ENCODE measurements around the gene SCGN. TPM values are rescaled to one million over a fixed set of nuclear protein-coding genes. Genes with fewer than 3 reads are reported as not detected.

Gene SCGN
- total RNA-seq, 1 experiment from 2014 or later = not detected

DNA sequence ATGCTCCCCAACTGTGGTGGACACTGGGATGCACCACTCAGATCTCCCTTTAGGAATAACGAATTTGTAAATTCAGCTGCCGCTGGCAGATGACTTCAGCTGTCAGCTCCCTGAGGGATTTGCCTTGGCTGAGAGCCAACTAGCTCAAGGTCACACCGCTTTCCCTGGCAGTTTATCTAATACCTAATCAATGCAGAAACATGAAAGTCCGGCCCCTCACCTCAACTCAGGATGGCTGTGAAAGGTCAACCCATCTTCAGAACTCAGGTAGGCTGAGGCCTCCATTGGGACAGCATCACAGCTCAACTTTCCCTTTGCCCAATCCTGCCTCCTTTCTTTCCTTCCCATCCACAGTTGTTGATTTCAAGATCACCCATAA, 22.8 kb upstream of the SCGN start:
- no peak overlapping the region for H3K27ac ChIP-seq (ENCODE audit: low read length)
- H3K79me2 ChIP-seq (ENCODE audit: low read length) = no peaks in the 10 kb centered on the region
- no peak for DNase-seq
- H2AFZ ChIP-seq (ENCODE audit: low read length) = no peak overlapping the region
- no peaks in the 10 kb centered on the region for H3K9me3 ChIP-seq (ENCODE audit: low read length)
- H3K27me3 ChIP-seq (ENCODE audit: low read length) = no peaks in the 10 kb centered on the region
- H4K20me1 ChIP-seq (ENCODE audit: insufficient read depth, low read depth, low read length) = no peaks in the 10 kb centered on the region
- H3K4me2 ChIP-seq (ENCODE audit: low read depth, low read length, poor library complexity, severe bottlenecking) = no peak overlapping the region
- H3K36me3 ChIP-seq (ENCODE audit: insufficient read depth, low read length) = no peaks in the 10 kb centered on the region
- no peaks in the 10 kb centered on the region for H3K9me2 ChIP-seq (replicated peaks; ENCODE audit: insufficient read depth, low read length)
- no peaks in the 10 kb centered on the region for H3K4me1 ChIP-seq (ENCODE audit: low read length)
- H3K4me3 ChIP-seq (ENCODE audit: low read length) = no peak overlapping the region
- no peak overlapping the region for H3K9ac ChIP-seq (ENCODE audit: low read length)

DNA sequence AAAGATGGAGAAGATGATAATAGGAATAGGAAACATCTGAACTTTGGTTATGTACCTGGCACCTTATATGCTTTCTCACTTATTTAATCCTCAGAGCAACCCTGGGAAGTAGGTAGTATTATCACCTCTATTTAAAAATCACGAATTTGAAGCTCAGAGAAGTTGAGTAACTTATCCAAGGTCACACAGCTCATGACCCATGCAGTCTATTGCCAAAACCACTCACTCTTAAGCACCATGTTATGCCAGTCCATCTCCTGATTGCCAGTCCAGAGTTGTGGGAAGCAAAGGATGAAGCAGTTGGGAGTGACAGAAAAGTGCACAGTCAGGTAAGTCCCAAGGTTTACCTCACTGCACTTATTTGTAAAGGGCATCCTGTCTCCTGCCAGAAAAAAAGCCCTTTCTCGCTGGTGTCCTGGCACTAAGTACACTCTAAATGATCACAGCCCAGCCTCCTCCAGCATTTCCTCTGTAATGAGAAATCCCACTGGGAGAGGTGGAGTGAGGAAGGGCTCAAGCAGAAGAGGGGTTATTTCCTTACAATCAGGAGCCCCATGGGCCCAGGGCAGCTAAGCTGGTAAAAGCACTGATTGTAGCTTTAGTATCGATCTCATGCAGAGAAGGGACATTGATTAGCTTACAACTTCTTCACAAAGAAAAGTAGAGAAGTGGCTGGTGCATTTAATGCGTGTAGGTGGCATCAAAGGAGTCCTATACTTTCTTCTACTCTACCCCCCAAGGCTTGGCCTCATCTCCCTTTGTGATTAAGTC, 21.3 kb upstream of the SCGN start:
- Histone ChIP-seq H3K9me2 (replicated peaks; ENCODE audit: insufficient read depth, low read length) (no peaks in the 10 kb centered on the region), H3K79me2 (ENCODE audit: low read length) (no peaks in the 10 kb centered on the region), H2AFZ (ENCODE audit: low read length) (no peak overlapping the region), H3K9me3 (ENCODE audit: low read length) (no peaks in the 10 kb centered on the region), H3K27ac (ENCODE audit: low read length) (no peak overlapping the region), H3K36me3 (ENCODE audit: insufficient read depth, low read length) (no peaks in the 10 kb centered on the region), H3K27me3 (ENCODE audit: low read length) (no peaks in the 10 kb centered on the region), H4K20me1 (ENCODE audit: insufficient read depth, low read depth, low read length) (no peaks in the 10 kb centered on the region), H3K4me1 (ENCODE audit: low read length) (no peaks in the 10 kb centered on the region), H3K9ac (ENCODE audit: low read length) (no peak overlapping the region), H3K4me2 (ENCODE audit: low read depth, low read length, poor library complexity, severe bottlenecking) (no peak overlapping the region), H3K4me3 (ENCODE audit: low read length) (no peak overlapping the region)
- no peak for DNase-seq

DNA sequence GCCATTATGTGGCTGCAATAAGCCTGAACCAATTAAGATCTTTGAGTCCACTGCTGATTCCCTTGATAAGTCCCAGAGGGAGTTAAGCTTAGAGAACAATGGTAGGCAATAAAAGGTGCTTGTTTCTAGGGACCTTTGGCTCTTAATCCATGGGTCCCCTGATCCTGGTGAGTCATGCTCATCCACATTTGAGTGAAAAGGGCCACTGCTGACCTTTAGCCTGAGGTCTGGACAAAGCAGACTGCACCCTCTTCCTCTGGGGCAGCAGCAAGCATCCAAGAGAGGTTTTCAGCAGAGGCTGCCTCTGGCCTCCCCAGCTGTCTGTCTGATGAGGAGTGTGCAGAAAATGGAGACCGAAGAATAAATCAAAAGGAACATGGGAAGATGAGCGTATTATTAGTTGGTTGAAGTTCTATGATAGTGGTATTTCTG, 16.1 kb upstream of the SCGN start:
- Histone ChIP-seq H3K79me2 (ENCODE audit: low read length) (no peaks in the 10 kb centered on the region), H3K27ac (ENCODE audit: low read length) (no peak overlapping the region), H3K9me2 (replicated peaks; ENCODE audit: insufficient read depth, low read length) (no peaks in the 10 kb centered on the region), H3K36me3 (ENCODE audit: insufficient read depth, low read length) (no peaks in the 10 kb centered on the region), H3K4me1 (ENCODE audit: low read length) (no peaks in the 10 kb centered on the region), H3K27me3 (ENCODE audit: low read length) (no peaks in the 10 kb centered on the region), H2AFZ (ENCODE audit: low read length) (no peak overlapping the region), H3K4me3 (ENCODE audit: low read length) (no peak overlapping the region), H3K9ac (ENCODE audit: low read length) (no peak overlapping the region), H3K9me3 (ENCODE audit: low read length) (no peaks in the 10 kb centered on the region), H3K4me2 (ENCODE audit: low read depth, low read length, poor library complexity, severe bottlenecking) (no peak overlapping the region), H4K20me1 (ENCODE audit: insufficient read depth, low read depth, low read length) (no peaks in the 10 kb centered on the region)
- no peak for DNase-seq

DNA sequence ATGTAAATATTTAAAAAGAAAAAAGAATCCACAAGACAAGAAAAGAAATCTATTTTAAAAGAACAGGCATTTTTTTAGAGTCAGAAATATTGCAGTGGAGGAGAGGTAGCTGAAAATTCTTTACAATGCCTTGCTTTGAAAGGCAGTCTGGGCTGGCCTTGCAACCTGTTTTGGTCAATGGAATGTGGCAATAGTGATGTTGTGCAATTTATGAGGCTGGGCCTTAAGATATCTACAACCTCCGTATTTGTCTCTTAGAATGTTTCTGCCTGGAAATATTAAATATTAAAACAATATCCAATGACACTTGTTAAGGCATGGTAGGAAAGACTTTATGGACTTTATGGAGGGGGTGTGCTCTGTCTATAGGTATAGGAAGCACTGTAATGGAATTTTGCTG, 14.8 kb upstream of the SCGN start:
- DNase-seq = no peak
- H3K36me3 ChIP-seq (ENCODE audit: insufficient read depth, low read length) = no peaks in the 10 kb centered on the region
- H3K9me3 ChIP-seq (ENCODE audit: low read length) = no peaks in the 10 kb centered on the region
- H3K27me3 ChIP-seq (ENCODE audit: low read length) = no peaks in the 10 kb centered on the region
- no peak overlapping the region for H3K9ac ChIP-seq (ENCODE audit: low read length)
- H4K20me1 ChIP-seq (ENCODE audit: insufficient read depth, low read depth, low read length) = no peaks in the 10 kb centered on the region
- no peak overlapping the region for H2AFZ ChIP-seq (ENCODE audit: low read length)
- no peaks in the 10 kb centered on the region for H3K9me2 ChIP-seq (replicated peaks; ENCODE audit: insufficient read depth, low read length)
- no peak overlapping the region for H3K4me3 ChIP-seq (ENCODE audit: low read length)
- no peak overlapping the region for H3K4me2 ChIP-seq (ENCODE audit: low read depth, low read length, poor library complexity, severe bottlenecking)
- H3K4me1 ChIP-seq (ENCODE audit: low read length) = no peaks in the 10 kb centered on the region
- no peaks in the 10 kb centered on the region for H3K79me2 ChIP-seq (ENCODE audit: low read length)
- H3K27ac ChIP-seq (ENCODE audit: low read length) = no peak overlapping the region

DNA sequence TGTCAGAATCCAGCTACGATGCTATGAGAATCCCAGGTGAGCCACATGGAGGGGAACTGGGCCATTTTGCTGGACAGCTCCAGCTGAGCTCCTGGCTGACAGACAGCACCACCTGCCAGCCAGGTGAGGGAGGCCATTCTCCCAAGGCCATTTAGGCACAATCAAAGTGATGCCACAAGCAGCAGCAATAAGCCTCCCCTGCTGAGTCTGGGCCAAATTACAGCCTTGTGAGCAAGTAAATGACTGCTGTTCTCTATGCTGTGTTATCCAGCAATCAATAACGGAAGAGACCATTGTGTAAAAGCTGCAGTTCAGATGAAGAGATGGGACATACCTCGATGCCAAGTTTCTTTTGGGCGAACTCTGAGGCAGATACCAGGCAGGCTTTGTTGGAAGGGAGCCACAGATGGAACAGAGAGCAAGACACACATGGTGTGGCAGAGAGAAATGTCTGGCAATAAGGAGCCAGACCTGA, 14.0 kb upstream of the SCGN start:
- H3K27me3 ChIP-seq (ENCODE audit: low read length) = no peaks in the 10 kb centered on the region

DNA sequence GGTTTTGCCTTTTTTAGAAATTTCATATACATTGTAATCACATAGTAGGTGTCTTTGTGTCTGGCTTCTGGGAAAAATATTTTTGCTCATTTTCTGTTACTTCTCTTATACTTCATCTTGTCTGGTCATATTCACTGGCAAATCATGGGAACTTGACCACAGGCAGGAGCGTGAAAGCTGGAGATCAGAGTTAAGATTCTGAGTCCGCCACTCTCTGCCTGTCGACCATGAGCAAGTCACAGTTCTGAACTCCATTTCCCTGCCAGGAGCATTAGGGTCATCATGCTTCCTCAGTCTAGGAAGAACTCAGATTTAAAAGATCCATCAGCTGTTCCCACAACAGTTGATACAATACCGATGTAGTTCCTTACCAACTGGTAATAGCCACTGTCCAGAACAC, 12.4 kb upstream of the SCGN start:
- H3K9me3 ChIP-seq (ENCODE audit: low read length) = no peaks in the 10 kb centered on the region
- no peak overlapping the region for H3K9ac ChIP-seq (ENCODE audit: low read length)
- no peak overlapping the region for H2AFZ ChIP-seq (ENCODE audit: low read length)
- no peaks in the 10 kb centered on the region for H3K4me1 ChIP-seq (ENCODE audit: low read length)
- no peak overlapping the region for H3K4me3 ChIP-seq (ENCODE audit: low read length)
- no peak for DNase-seq
- no peaks in the 10 kb centered on the region for H3K79me2 ChIP-seq (ENCODE audit: low read length)
- no peak overlapping the region for H3K4me2 ChIP-seq (ENCODE audit: low read depth, low read length, poor library complexity, severe bottlenecking)
- H3K9me2 ChIP-seq (replicated peaks; ENCODE audit: insufficient read depth, low read length) = no peaks in the 10 kb centered on the region
- H3K27ac ChIP-seq (ENCODE audit: low read length) = no peak overlapping the region
- no peaks in the 10 kb centered on the region for H3K27me3 ChIP-seq (ENCODE audit: low read length)
- no peaks in the 10 kb centered on the region for H4K20me1 ChIP-seq (ENCODE audit: insufficient read depth, low read depth, low read length)
- no peaks in the 10 kb centered on the region for H3K36me3 ChIP-seq (ENCODE audit: insufficient read depth, low read length)

More for the DNA sequence above, 14.0 kb upstream of the SCGN start:
- Histone ChIP-seq H3K4me1 (ENCODE audit: low read length) (no peaks in the 10 kb centered on the region), H4K20me1 (ENCODE audit: insufficient read depth, low read depth, low read length) (no peaks in the 10 kb centered on the region), H3K9me3 (ENCODE audit: low read length) (no peaks in the 10 kb centered on the region), H3K9ac (ENCODE audit: low read length) (no peak overlapping the region), H3K4me2 (ENCODE audit: low read depth, low read length, poor library complexity, severe bottlenecking) (no peak overlapping the region), H3K36me3 (ENCODE audit: insufficient read depth, low read length) (no peaks in the 10 kb centered on the region), H3K4me3 (ENCODE audit: low read length) (no peak overlapping the region), H3K27ac (ENCODE audit: low read length) (no peak overlapping the region), H2AFZ (ENCODE audit: low read length) (no peak overlapping the region), H3K9me2 (replicated peaks; ENCODE audit: insufficient read depth, low read length) (no peaks in the 10 kb centered on the region), H3K79me2 (ENCODE audit: low read length) (no peaks in the 10 kb centered on the region)
- DNase-seq = no peak

DNA sequence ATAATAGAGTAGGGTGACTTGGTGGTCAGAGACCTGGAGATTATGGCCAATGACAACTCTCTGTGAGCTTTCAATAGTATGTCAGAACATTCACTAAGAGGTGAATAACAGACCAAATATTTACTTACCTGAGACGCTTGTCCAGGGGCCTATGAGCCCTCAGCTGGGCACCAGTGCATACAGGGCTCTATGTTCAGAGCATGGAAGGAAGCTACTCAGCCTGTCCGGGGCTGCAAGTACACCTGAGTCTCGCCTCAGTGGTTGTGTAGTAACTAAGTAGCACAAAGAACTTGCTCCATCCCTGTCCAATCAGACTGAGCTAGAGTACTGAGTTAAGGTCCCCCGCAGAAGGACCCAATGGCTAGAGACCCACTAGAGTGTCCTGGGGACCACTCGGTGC, 11.6 kb upstream of the SCGN start:
- Histone ChIP-seq H3K9me2 (replicated peaks; ENCODE audit: insufficient read depth, low read length) (no peaks in the 10 kb centered on the region), H3K4me2 (ENCODE audit: low read depth, low read length, poor library complexity, severe bottlenecking) (no peak overlapping the region), H3K4me1 (ENCODE audit: low read length) (no peaks in the 10 kb centered on the region), H4K20me1 (ENCODE audit: insufficient read depth, low read depth, low read length) (no peaks in the 10 kb centered on the region), H3K9me3 (ENCODE audit: low read length) (no peaks in the 10 kb centered on the region), H3K27ac (ENCODE audit: low read length) (no peak overlapping the region), H3K9ac (ENCODE audit: low read length) (no peak overlapping the region), H3K4me3 (ENCODE audit: low read length) (no peak overlapping the region), H3K36me3 (ENCODE audit: insufficient read depth, low read length) (no peaks in the 10 kb centered on the region), H3K27me3 (ENCODE audit: low read length) (no peaks in the 10 kb centered on the region), H3K79me2 (ENCODE audit: low read length) (no peaks in the 10 kb centered on the region), H2AFZ (ENCODE audit: low read length) (no peak overlapping the region)
- no peak for DNase-seq

DNA sequence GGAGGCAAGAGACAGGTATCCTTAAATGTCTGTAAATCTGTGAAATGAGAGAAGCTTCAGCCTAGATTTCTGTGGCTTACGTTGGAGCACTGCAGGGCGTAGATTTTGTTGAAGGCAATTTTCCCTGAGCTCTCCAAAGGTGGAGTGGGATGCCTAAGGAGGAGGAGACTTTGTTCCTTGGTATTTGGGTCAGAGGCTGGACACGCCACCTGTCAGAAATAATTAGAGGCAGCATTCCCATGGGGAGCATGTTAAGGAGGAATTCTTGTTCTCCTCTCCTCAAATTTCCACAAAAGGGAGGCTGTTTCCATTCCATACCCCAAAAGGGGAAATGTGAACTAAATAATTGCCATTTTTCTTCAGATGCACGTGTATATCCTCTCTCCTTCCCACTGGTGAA, 11.1 kb upstream of the SCGN start:
- H3K79me2 ChIP-seq (ENCODE audit: low read length) = no peaks in the 10 kb centered on the region
- no peak for DNase-seq
- H3K9ac ChIP-seq (ENCODE audit: low read length) = no peak overlapping the region
- H3K9me2 ChIP-seq (replicated peaks; ENCODE audit: insufficient read depth, low read length) = no peaks in the 10 kb centered on the region
- H4K20me1 ChIP-seq (ENCODE audit: insufficient read depth, low read depth, low read length) = no peaks in the 10 kb centered on the region
- H2AFZ ChIP-seq (ENCODE audit: low read length) = no peak overlapping the region
- no peaks in the 10 kb centered on the region for H3K9me3 ChIP-seq (ENCODE audit: low read length)
- H3K36me3 ChIP-seq (ENCODE audit: insufficient read depth, low read length) = no peaks in the 10 kb centered on the region
- H3K4me3 ChIP-seq (ENCODE audit: low read length) = no peak overlapping the region
- H3K4me1 ChIP-seq (ENCODE audit: low read length) = no peaks in the 10 kb centered on the region
- H3K27me3 ChIP-seq (ENCODE audit: low read length) = no peaks in the 10 kb centered on the region
- no peak overlapping the region for H3K27ac ChIP-seq (ENCODE audit: low read length)
- no peak overlapping the region for H3K4me2 ChIP-seq (ENCODE audit: low read depth, low read length, poor library complexity, severe bottlenecking)

Data from Karpas-422 (cell line).